SK-N-SH (cell line): ENCODE results near the gene MACROD2. TPM values are rescaled to one million over a fixed set of nuclear protein-coding genes. Genes with fewer than 3 reads are reported as not detected.

Source experiments
- CTCF ChIA-PET: fragments of 300-600, 350-600 bp; formaldehyde crosslinking; extraction: SDS; loops from one replicate; lab custom pipeline; 2021; lab: Yijun Ruan, JAX
- POLR2A ChIA-PET: fragments of 350-600 bp; sonication (Branson Sonifier 250); formaldehyde crosslinking; extraction: SDS; loops from one replicate; lab custom pipeline; 2020; ENCODE audit warnings: antibody characterized with exemption, inconsistent platforms; lab: Yijun Ruan, JAX
- DNase-seq: peaks from one replicate; pipeline ENCODE4 v3.0.0; 2012
- H2AFZ ChIP-seq: fragments of 200-600 bp; sonication (generic); 2 replicates; pipeline ENCODE4 v1.8.1; 2016; ENCODE audit warnings: antibody characterized with exemption, mild to moderate bottlenecking, low read depth
- H3F3A ChIP-seq: fragments of 200-600 bp; sonication (generic); replicated peaks from 2 replicates; pipeline ENCODE3; 2016; ENCODE audit warnings: antibody characterized with exemption, mild to moderate bottlenecking; ENCODE audit not compliant: insufficient read depth
- H3K27ac ChIP-seq, 2 experiments: fragments of 200-500 bp in 1 of 2; fragments of 200-600 bp in 1 of 2; sonication (Bioruptor generic) in 1 of 2; sonication (generic), shearing (Covaris generic) in 1 of 2; 2 replicates each; pipeline versions ENCODE4 v1.5.1 to v1.6.1; 2014 to 2016; ENCODE audit warnings: low read depth in 2 of 2, inconsistent platforms in 1 of 2, low read length in 1 of 2, mild to moderate bottlenecking in 1 of 2, mixed read lengths in 1 of 2
- H3K27me3 ChIP-seq: fragments of 200-600 bp; sonication (generic), shearing (Covaris generic); 2 replicates; pipeline ENCODE4 v1.6.1; 2016; ENCODE audit warnings: mixed run types; ENCODE audit not compliant: insufficient read depth
- H3K36me3 ChIP-seq, 2 experiments: fragments of 200-500 bp in 1 of 2; fragments of 200-600 bp in 1 of 2; sonication (Bioruptor generic) in 1 of 2; sonication (generic) in 1 of 2; replicated peaks in 1 of 2; 2 replicates each; pipeline versions ENCODE3 to v1.5.1; 2014 to 2016; ENCODE audit warnings: low read length in 1 of 2, mild to moderate bottlenecking in 1 of 2; ENCODE audit not compliant: insufficient read depth in 2 of 2, control insufficient read depth in 1 of 2
- H3K4me1 ChIP-seq, 2 experiments: fragments of 200-500 bp in 1 of 2; fragments of 200-600 bp in 1 of 2; sonication (Bioruptor generic) in 1 of 2; sonication (generic), shearing (Covaris generic) in 1 of 2; 2 replicates each; pipeline versions ENCODE4 v1.5.1 to v1.6.1; 2014 to 2016; ENCODE audit warnings: low read depth in 1 of 2, low read length in 1 of 2, mixed run types in 1 of 2; ENCODE audit not compliant: insufficient read depth in 2 of 2, control insufficient read depth in 1 of 2
- H3K4me2 ChIP-seq: fragments of 200-600 bp; sonication (generic), shearing (Covaris generic); 2 replicates; pipeline ENCODE4 v1.6.1; 2017; ENCODE audit warnings: mixed run types
- H3K4me3 ChIP-seq, 2 experiments: fragments of 200-500 bp in 1 of 2; fragments of 200-600 bp in 1 of 2; sonication (Bioruptor generic) in 1 of 2; sonication (generic), shearing (Covaris generic) in 1 of 2; 2 replicates each; pipeline versions ENCODE4 v1.5.1 to v1.8.1; 2014 to 2016; ENCODE audit warnings: low read depth in 2 of 2, inconsistent platforms in 1 of 2, low read length in 1 of 2, mild to moderate bottlenecking in 1 of 2, mixed read lengths in 1 of 2, moderate library complexity in 1 of 2
- H3K79me2 ChIP-seq: fragments of 200-600 bp; sonication (generic); 2 replicates; pipeline ENCODE4 v1.8.1; 2017; ENCODE audit warnings: mild to moderate bottlenecking; ENCODE audit not compliant: insufficient read depth
- H3K9ac ChIP-seq: fragments of 200-600 bp; sonication (generic); 2 replicates; pipeline ENCODE4 v1.6.1; 2017; ENCODE audit warnings: mixed run types
- H3K9me2 ChIP-seq: fragments of 200-600 bp; sonication (generic); 2 replicates; pipeline ENCODE4 v1.6.1; 2017; ENCODE audit warnings: mixed run types
- H3K9me3 ChIP-seq: fragments of 200-600 bp; sonication (generic); 2 replicates; pipeline ENCODE4 v1.6.1; 2017; ENCODE audit warnings: mixed run types, mild to moderate bottlenecking, moderate library complexity
- H4K20me1 ChIP-seq: fragments of 200-600 bp; sonication (generic); 2 replicates; pipeline ENCODE4 v1.6.1; 2017; ENCODE audit warnings: mild to moderate bottlenecking, mixed run types; ENCODE audit not compliant: insufficient read depth
- EZH2phosphoT487 ChIP-seq: fragments of 200-600 bp; sonication (generic); IDR thresholded peaks from 2 replicates; pipeline ENCODE4 v1.6.1; 2017; ENCODE audit warnings: low read depth, mixed run types, mild to moderate bottlenecking, antibody characterized with exemption, moderate library complexity, borderline replicate concordance
- FOXJ3 ChIP-seq: sonication (generic); formaldehyde crosslinking; IDR thresholded peaks from 2 replicates; pipeline ENCODE4 v1.5.1; 2020; ENCODE audit warnings: mild to moderate bottlenecking, missing genetic modification reagents
- MXI1 ChIP-seq: IDR thresholded peaks from 2 replicates; pipeline ENCODE4 v1.6.1; 2012; ENCODE audit warnings: mild to moderate bottlenecking, low read depth, low read length, improper control_type of control experiment
- POLR2AphosphoS5 ChIP-seq: IDR thresholded peaks from 2 replicates; pipeline ENCODE4 v1.6.1; 2012; ENCODE audit warnings: low read depth, low read length
- RAD21 ChIP-seq: IDR thresholded peaks from 2 replicates; pipeline ENCODE4 v1.6.1; 2012; ENCODE audit warnings: mild to moderate bottlenecking, low read length
- RFX5 ChIP-seq: IDR thresholded peaks from 2 replicates; pipeline ENCODE4 v1.6.1; 2012; ENCODE audit warnings: mild to moderate bottlenecking, improper control_type of control experiment, low read length
- RXRA ChIP-seq: IDR thresholded peaks from 2 replicates; pipeline ENCODE4 v1.4.0; 2012; ENCODE audit warnings: low read depth, mild to moderate bottlenecking, borderline replicate concordance
- YY1 ChIP-seq: IDR thresholded peaks from 2 replicates; pipeline ENCODE4 v1.4.0; 2012; ENCODE audit warnings: low read depth, mild to moderate bottlenecking
- WGBS: methylation state at CpG from one replicate; pipeline ENCODE4 v1.1.6; 2017; ENCODE audit warnings: low lambda C conversion rate; 5-methylcytosine and 5-hydroxymethylcytosine counted together
- polyA plus RNA-seq, 3 experiments: library from polyadenylated mRNA; depleted of rRNA; stranded (reverse); fragments of >200 nt; gene quantifications; 2 replicates each; pipeline ENCODE4 v1.2.3, GENCODE V29; 2012
- TF ChIP-seq, protein P1 (sequence below): IDR thresholded peaks from 2 replicates; pipeline ENCODE4 v1.4.0; 2012; ENCODE audit warnings: low read depth, borderline replicate concordance
- TF ChIP-seq, protein P2 (sequence below): fragments of 150-350 bp; IDR thresholded peaks from 2 replicates; pipeline ENCODE4 v1.6.1; 2017; ENCODE audit warnings: antibody characterized with exemption, low read length, low read depth, borderline replicate concordance
- TF ChIP-seq, protein P3 (sequence below): IDR thresholded peaks from 2 replicates; pipeline ENCODE4 v1.4.0; 2012; ENCODE audit warnings: low read depth, borderline replicate concordance

Gene MACROD2
- polyA plus RNA-seq, 1 of the 3 experiments (the other 2 are of a cell fraction) = 0.33 TPM

GRCh38 chr20:16028923-16029322 lies 2033.6 kb downstream of the MACROD2 start:
- Histone ChIP-seq H3K4me2 (no peak overlapping the region), H3K79me2 (no peaks in the 10 kb centered on the region), H3K9me2 (no peaks in the 10 kb centered on the region), H3K27me3 (no peaks in the 10 kb centered on the region), H3K27ac (no peak overlapping the region), H3F3A (no peaks in the 10 kb centered on the region), H3K9me3 (no peaks in the 10 kb centered on the region), H2AFZ (no peak overlapping the region), H3K4me1 (no peaks in the 10 kb centered on the region), H3K36me3 (no peaks in the 10 kb centered on the region)
- whole genome bisulfite sequencing = 38% methylated on average over 6 of the region's 6 CpGs
- ChIA-PET POLR2A (no interaction called here), CTCF (no interaction called here)
- DNase-seq = no peak
- TF ChIP-seq RFX5 (no peak), MXI1 (no peak), RAD21 (no peak), RXRA (no peak), EZH2phosphoT487 (no peak), POLR2AphosphoS5 (no peak)
- TF ChIP-seq, protein P1, sequence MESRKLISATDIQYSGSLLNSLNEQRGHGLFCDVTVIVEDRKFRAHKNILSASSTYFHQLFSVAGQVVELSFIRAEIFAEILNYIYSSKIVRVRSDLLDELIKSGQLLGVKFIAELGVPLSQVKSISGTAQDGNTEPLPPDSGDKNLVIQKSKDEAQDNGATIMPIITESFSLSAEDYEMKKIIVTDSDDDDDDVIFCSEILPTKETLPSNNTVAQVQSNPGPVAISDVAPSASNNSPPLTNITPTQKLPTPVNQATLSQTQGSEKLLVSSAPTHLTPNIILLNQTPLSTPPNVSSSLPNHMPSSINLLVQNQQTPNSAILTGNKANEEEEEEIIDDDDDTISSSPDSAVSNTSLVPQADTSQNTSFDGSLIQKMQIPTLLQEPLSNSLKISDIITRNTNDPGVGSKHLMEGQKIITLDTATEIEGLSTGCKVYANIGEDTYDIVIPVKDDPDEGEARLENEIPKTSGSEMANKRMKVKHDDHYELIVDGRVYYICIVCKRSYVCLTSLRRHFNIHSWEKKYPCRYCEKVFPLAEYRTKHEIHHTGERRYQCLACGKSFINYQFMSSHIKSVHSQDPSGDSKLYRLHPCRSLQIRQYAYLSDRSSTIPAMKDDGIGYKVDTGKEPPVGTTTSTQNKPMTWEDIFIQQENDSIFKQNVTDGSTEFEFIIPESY = no peak
- TF ChIP-seq, protein P2, sequence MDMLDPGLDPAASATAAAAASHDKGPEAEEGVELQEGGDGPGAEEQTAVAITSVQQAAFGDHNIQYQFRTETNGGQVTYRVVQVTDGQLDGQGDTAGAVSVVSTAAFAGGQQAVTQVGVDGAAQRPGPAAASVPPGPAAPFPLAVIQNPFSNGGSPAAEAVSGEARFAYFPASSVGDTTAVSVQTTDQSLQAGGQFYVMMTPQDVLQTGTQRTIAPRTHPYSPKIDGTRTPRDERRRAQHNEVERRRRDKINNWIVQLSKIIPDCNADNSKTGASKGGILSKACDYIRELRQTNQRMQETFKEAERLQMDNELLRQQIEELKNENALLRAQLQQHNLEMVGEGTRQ = no peak
- TF ChIP-seq, protein P3, sequence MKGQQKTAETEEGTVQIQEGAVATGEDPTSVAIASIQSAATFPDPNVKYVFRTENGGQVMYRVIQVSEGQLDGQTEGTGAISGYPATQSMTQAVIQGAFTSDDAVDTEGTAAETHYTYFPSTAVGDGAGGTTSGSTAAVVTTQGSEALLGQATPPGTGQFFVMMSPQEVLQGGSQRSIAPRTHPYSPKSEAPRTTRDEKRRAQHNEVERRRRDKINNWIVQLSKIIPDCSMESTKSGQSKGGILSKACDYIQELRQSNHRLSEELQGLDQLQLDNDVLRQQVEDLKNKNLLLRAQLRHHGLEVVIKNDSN = no peak
- TF ChIP-seq, all 33 proteins: peak for 0
- Histone ChIP-seq H3K9ac (no peak overlapping the region), H3K4me3 (no peak overlapping the region), H4K20me1 (no peaks in the 10 kb centered on the region)

DNA sequence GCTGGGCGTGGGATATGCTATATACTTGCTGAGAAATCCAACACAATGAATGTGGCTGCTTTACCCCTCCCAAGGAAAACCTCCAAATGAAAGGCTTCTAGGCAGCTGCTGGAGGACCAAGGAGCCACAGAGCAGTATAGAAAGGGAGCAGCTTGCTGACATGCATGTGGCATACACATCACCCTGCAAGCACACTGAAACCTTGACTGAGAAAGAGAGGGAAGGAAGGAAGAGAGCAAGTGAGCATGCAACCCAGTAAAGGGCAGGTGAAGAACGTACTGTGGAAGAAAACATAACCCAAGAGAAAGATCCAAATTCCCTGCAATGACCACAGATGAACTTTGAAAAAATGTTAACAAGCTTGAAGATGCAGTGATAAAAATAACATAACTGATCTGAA lies 2034.9 kb downstream of the MACROD2 start:
- no peaks in the 10 kb centered on the region for H3K4me1 ChIP-seq
- no peak for TF ChIP-seq FOXJ3 (CRISPR knock-in tag)
- no peak for TF ChIP-seq YY1
- no peak overlapping the region for H3K9ac ChIP-seq
- no peaks in the 10 kb centered on the region for H3K36me3 ChIP-seq
- no peaks in the 10 kb centered on the region for H3K9me3 ChIP-seq
- no peak overlapping the region for H3K4me3 ChIP-seq
- H3K27me3 ChIP-seq = no peaks in the 10 kb centered on the region
- DNase-seq = no peak
- ChIA-PET POLR2A (no interaction called here), CTCF (no interaction called here)
- H4K20me1 ChIP-seq = no peaks in the 10 kb centered on the region
- H2AFZ ChIP-seq = no peak overlapping the region
- H3K9me2 ChIP-seq = no peaks in the 10 kb centered on the region
- H3K27ac ChIP-seq = no peak overlapping the region
- no peaks in the 10 kb centered on the region for H3K79me2 ChIP-seq
- 22% methylated on average over 2 of the region's 2 CpGs for WGBS
- no peaks in the 10 kb centered on the region for H3F3A ChIP-seq
- no peak overlapping the region for H3K4me2 ChIP-seq
